ENCODE results near the gene ALDH1A3. TPM values are rescaled to one million over a fixed set of nuclear protein-coding genes. Genes with fewer than 3 reads are reported as not detected.

ALDH1A3 gene
- total RNA-seq, 5 donors from 2014 or later (not counting 1 experiment from before 2014, with no cell fraction given): 0.26 to 1.2 (median 0.38) TPM; not detected in 2

DNA sequence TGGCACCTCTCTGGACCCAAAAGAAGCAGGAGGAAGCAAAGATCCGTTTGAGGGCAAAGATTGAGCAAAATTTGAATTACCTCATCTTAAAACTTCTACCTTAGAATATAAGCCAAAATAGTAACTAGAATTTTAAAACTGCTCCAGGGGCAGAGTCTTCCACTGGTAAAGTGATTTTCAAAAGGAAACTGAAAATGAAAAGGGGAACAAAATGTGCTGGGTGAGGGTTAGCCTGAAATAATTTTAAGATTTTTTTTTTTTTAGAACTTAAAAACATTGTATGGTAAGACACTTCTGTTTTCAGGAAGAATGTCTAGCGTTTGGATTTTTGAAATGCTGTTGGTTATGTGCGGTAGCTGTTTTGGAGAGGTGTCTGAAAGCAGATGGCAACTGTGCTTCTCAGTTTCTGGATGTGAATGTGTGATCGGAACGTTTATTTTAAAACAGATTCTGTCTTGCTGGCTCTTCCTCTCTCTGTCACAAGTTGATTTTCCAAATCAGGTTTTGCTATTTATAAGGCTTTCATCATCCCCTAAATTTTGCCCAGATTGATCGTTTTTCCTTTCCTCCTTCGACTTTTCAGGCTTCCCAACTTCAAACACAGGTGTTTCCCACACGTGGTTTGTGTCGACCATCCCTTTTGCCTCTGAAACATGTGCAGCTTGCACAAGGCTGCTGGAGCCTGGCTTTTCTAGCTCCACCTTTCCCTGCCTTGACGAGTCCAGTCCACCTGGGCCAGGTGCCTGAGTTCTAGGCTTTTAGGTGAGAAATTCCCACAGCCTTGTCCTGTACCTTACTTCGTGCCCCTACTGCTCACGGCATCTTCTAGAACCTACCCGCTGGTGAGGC is 42.8 kb downstream of the ALDH1A3 start:
- POLR2A ChIA-PET: no interaction called here
- H3K36me3 Mint-ChIP-seq: no peaks in the 10 kb centered on the region
- peaks cover 46 to 56% of the 10 kb centered on the region in 2 donors for H3K27me3 Mint-ChIP-seq
- H3K36me3 ChIP-seq (ENCODE audit: control insufficient read depth in 2 of 2, extremely low read depth in 1 of 2, insufficient read depth in 1 of 2, low read length in 1 of 2): no peaks in the 10 kb centered on the region
- H3K27ac ChIP-seq (ENCODE audit: low read length): no peak overlapping the region
- CTCF ChIA-PET: interaction anchor here in 1 of 2 donors (0.9 kb wide), 1 partner anchor 86 kb away, joined by 4 read pairs; no protein-coding TSS in a partner anchor
- no peak for DNase-seq
- H3K9me3 ChIP-seq: no peaks in the 10 kb centered on the region
- WGBS (ENCODE audit: insufficient coverage): 3% methylated on average over 7 of the region's 13 CpGs
- no peaks in the 10 kb centered on the region for H3K9me3 Mint-ChIP-seq
- no peak overlapping the region for H3K27ac Mint-ChIP-seq
- H3K27me3 ChIP-seq (replicated peaks in 1 of 2; ENCODE audit: control insufficient read depth in 2 of 2, extremely low read depth in 1 of 2, insufficient read depth in 2 of 2, low read length in 1 of 2): peaks cover 0 to 50% of the 10 kb centered on the region in 2 experiments
- no peak overlapping the region for H3K4me3 Mint-ChIP-seq
- ATAC-seq (replicated peaks in 1 of 4): no peak
- H3K4me1 ChIP-seq (ENCODE audit: control insufficient read depth in 1 of 2, extremely low read depth in 1 of 2, insufficient read depth in 2 of 2, low read length in 2 of 2): peaks cover 0 to 15% of the 10 kb centered on the region in 2 experiments
- no peak overlapping the region for H3K4me3 ChIP-seq (ENCODE audit: control insufficient read depth in 1 of 2, extremely low read depth in 1 of 2, low read length in 1 of 2)
- peaks cover 6 to 26% (median 17%) of the 10 kb centered on the region in 3 donors for H3K4me1 Mint-ChIP-seq

DNA sequence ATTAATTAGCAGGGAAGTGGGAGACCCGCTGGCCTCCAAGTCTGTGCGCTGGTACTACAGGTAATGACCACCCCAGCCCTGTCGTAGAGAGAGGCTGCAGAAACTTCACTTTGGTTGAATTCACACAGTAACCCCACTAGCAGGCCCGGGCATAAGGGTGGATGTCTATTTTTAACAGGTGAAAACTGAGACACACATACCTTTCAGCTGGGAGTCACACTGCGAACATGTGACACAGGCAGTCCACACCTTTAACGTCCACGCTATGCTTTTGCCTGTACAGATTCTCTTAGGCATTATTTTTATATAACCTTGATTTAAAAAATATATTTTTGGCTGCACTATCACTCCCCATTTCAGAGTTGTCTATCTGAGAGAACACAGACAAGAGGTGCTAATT is 43.4 kb downstream of the ALDH1A3 start:
- ChIA-PET CTCF (interaction anchor here in 1 of 2 donors (0.6 kb wide), 1 partner anchor 12 kb away, joined by 3 read pairs; no protein-coding TSS in a partner anchor), POLR2A (no interaction called here)
- DNase-seq: no peak
- H3K9me3 Mint-ChIP-seq: no peaks in the 10 kb centered on the region
- peaks cover 41 to 55% of the 10 kb centered on the region in 2 donors for H3K27me3 Mint-ChIP-seq
- no peak overlapping the region for H3K4me3 Mint-ChIP-seq
- H3K36me3 ChIP-seq (ENCODE audit: control insufficient read depth in 2 of 2, extremely low read depth in 1 of 2, insufficient read depth in 1 of 2, low read length in 1 of 2): no peaks in the 10 kb centered on the region
- WGBS (ENCODE audit: insufficient coverage): no CpG with 5 or more reads among the region's 7 CpGs
- peaks cover 0 to 44% of the 10 kb centered on the region in 2 experiments for H3K27me3 ChIP-seq (replicated peaks in 1 of 2; ENCODE audit: control insufficient read depth in 2 of 2, extremely low read depth in 1 of 2, insufficient read depth in 2 of 2, low read length in 1 of 2)
- no peaks in the 10 kb centered on the region for H3K9me3 ChIP-seq
- H3K27ac ChIP-seq (ENCODE audit: low read length): no peak overlapping the region
- H3K4me1 ChIP-seq (ENCODE audit: control insufficient read depth in 1 of 2, extremely low read depth in 1 of 2, insufficient read depth in 2 of 2, low read length in 2 of 2): peaks cover 0 to 14% of the 10 kb centered on the region in 2 experiments
- H3K4me1 Mint-ChIP-seq: peaks cover 6 to 25% (median 15%) of the 10 kb centered on the region in 3 donors
- H3K4me3 ChIP-seq (ENCODE audit: control insufficient read depth in 1 of 2, extremely low read depth in 1 of 2, low read length in 1 of 2): no peak overlapping the region
- ATAC-seq (replicated peaks in 1 of 4): no peak
- no peaks in the 10 kb centered on the region for H3K36me3 Mint-ChIP-seq
- H3K27ac Mint-ChIP-seq: no peak overlapping the region

DNA sequence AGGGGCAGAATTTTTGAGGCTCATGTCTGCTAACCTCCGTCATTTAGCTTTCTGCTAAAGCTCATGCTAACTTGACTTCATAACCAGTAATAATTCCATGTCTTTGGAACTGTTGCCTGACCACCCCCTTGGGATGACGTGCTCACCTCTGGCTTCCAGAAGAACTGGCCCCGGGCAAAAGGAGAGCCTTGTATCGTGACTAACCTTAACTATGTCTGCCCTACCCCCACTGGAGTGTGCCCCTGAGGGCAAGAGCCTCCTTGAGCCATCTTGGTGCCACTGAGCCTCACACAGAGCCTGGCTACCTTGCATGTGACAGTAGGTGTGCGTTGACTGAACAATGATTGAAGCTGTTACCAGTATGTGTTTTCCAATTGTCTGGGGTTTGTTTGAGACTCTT is 44.3 kb downstream of the ALDH1A3 start:
- peaks cover 33 to 50% of the 10 kb centered on the region in 2 donors for H3K27me3 Mint-ChIP-seq
- ChIA-PET CTCF (interaction anchor here in 1 of 2 donors (0.6 kb wide), 1 partner anchor 82 kb away, joined by 3 read pairs; no protein-coding TSS in a partner anchor), POLR2A (no interaction called here)
- no peak overlapping the region for H3K27ac Mint-ChIP-seq
- H3K9me3 Mint-ChIP-seq: no peaks in the 10 kb centered on the region
- H3K36me3 Mint-ChIP-seq: no peaks in the 10 kb centered on the region
- no peaks in the 10 kb centered on the region for H3K9me3 ChIP-seq
- H3K27ac ChIP-seq (ENCODE audit: low read length): no peak overlapping the region
- no peak overlapping the region for H3K4me3 Mint-ChIP-seq
- WGBS (ENCODE audit: insufficient coverage): 61% methylated on average over 4 of the region's 5 CpGs
- DNase-seq (no peak), ATAC-seq (replicated peaks in 1 of 4) (no peak)
- peaks cover 0 to 19% (median 8%) of the 10 kb centered on the region in 3 donors for H3K4me1 Mint-ChIP-seq
- peaks cover 0 to 6% of the 10 kb centered on the region in 2 experiments for H3K4me1 ChIP-seq (ENCODE audit: control insufficient read depth in 1 of 2, extremely low read depth in 1 of 2, insufficient read depth in 2 of 2, low read length in 2 of 2)
- H3K36me3 ChIP-seq (ENCODE audit: control insufficient read depth in 2 of 2, extremely low read depth in 1 of 2, insufficient read depth in 1 of 2, low read length in 1 of 2): no peaks in the 10 kb centered on the region
- no peak overlapping the region for H3K4me3 ChIP-seq (ENCODE audit: control insufficient read depth in 1 of 2, extremely low read depth in 1 of 2, low read length in 1 of 2)
- peaks cover 0 to 38% of the 10 kb centered on the region in 2 experiments for H3K27me3 ChIP-seq (replicated peaks in 1 of 2; ENCODE audit: control insufficient read depth in 2 of 2, extremely low read depth in 1 of 2, insufficient read depth in 2 of 2, low read length in 1 of 2)

- DNase-seq (no peak), ATAC-seq (replicated peaks in 1 of 4) (no peak)
- CTCF ChIA-PET: interaction anchor here in 1 of 2 donors (0.6 kb wide), 1 partner anchor 81 kb away, joined by 3 read pairs; no protein-coding TSS in a partner anchor
- no peak overlapping the region for H3K27ac ChIP-seq (ENCODE audit: low read length)
- Mint-ChIP-seq H3K27ac (no peak overlapping the region), H3K9me3 (no peaks in the 10 kb centered on the region), H3K4me3 (no peak overlapping the region), H3K4me1 (peaks cover 0 to 19% (median 8%) of the 10 kb centered on the region in 3 donors), H3K27me3 (peaks cover 33 to 50% of the 10 kb centered on the region in 2 donors), H3K36me3 (no peaks in the 10 kb centered on the region)
- no peaks in the 10 kb centered on the region for H3K9me3 ChIP-seq
- peaks cover 0 to 6% of the 10 kb centered on the region in 2 experiments for H3K4me1 ChIP-seq (ENCODE audit: control insufficient read depth in 1 of 2, extremely low read depth in 1 of 2, insufficient read depth in 2 of 2, low read length in 2 of 2)
- WGBS (ENCODE audit: insufficient coverage): 92% methylated on average over 10 of the region's 11 CpGs
- H3K27me3 ChIP-seq (replicated peaks in 1 of 2; ENCODE audit: control insufficient read depth in 2 of 2, extremely low read depth in 1 of 2, insufficient read depth in 2 of 2, low read length in 1 of 2): peaks cover 0 to 40% of the 10 kb centered on the region in 2 experiments
- POLR2A ChIA-PET: no interaction called here
- no peaks in the 10 kb centered on the region for H3K36me3 ChIP-seq (ENCODE audit: control insufficient read depth in 2 of 2, extremely low read depth in 1 of 2, insufficient read depth in 1 of 2, low read length in 1 of 2)
- no peak overlapping the region for H3K4me3 ChIP-seq (ENCODE audit: control insufficient read depth in 1 of 2, extremely low read depth in 1 of 2, low read length in 1 of 2)
These were observed 44.8 kb downstream of the ALDH1A3 start for GRCh38 chr15:100924436-100924835.

GRCh38 chr15:100925480-100925879 is 45.8 kb downstream of the ALDH1A3 start:
- Histone ChIP-seq H3K4me3 (ENCODE audit: control insufficient read depth in 1 of 2, extremely low read depth in 1 of 2, low read length in 1 of 2) (no peak overlapping the region), H3K4me1 (ENCODE audit: control insufficient read depth in 1 of 2, extremely low read depth in 1 of 2, insufficient read depth in 2 of 2, low read length in 2 of 2) (no peaks in the 10 kb centered on the region), H3K27ac (ENCODE audit: low read length) (no peak overlapping the region), H3K36me3 (ENCODE audit: control insufficient read depth in 2 of 2, extremely low read depth in 1 of 2, insufficient read depth in 1 of 2, low read length in 1 of 2) (no peaks in the 10 kb centered on the region), H3K9me3 (no peaks in the 10 kb centered on the region), H3K27me3 (replicated peaks in 1 of 2; ENCODE audit: control insufficient read depth in 2 of 2, extremely low read depth in 1 of 2, insufficient read depth in 2 of 2, low read length in 1 of 2) (peaks cover 0 to 33% of the 10 kb centered on the region in 2 experiments)
- Mint-ChIP-seq H3K9me3 (no peaks in the 10 kb centered on the region), H3K36me3 (no peaks in the 10 kb centered on the region), H3K27me3 (peaks cover 26 to 46% of the 10 kb centered on the region in 2 donors), H3K27ac (no peak overlapping the region), H3K4me1 (peaks cover 0 to 14% (median 5%) of the 10 kb centered on the region in 3 donors), H3K4me3 (no peak overlapping the region)
- ChIA-PET CTCF (no interaction called here), POLR2A (no interaction called here)
- WGBS (ENCODE audit: insufficient coverage): 96% methylated on average over 4 of the region's 8 CpGs
- DNase-seq (no peak), ATAC-seq (replicated peaks in 1 of 4) (no peak)

- 67% methylated on average over 3 of the region's 11 CpGs for WGBS (ENCODE audit: insufficient coverage)
- no peak overlapping the region for H3K27ac Mint-ChIP-seq
- Histone ChIP-seq H3K4me3 (ENCODE audit: control insufficient read depth in 1 of 2, extremely low read depth in 1 of 2, low read length in 1 of 2) (no peak overlapping the region), H3K27ac (ENCODE audit: low read length) (no peak overlapping the region), H3K36me3 (ENCODE audit: control insufficient read depth in 2 of 2, extremely low read depth in 1 of 2, insufficient read depth in 1 of 2, low read length in 1 of 2) (no peaks in the 10 kb centered on the region), H3K4me1 (ENCODE audit: control insufficient read depth in 1 of 2, extremely low read depth in 1 of 2, insufficient read depth in 2 of 2, low read length in 2 of 2) (no peaks in the 10 kb centered on the region), H3K27me3 (replicated peaks in 1 of 2; ENCODE audit: control insufficient read depth in 2 of 2, extremely low read depth in 1 of 2, insufficient read depth in 2 of 2, low read length in 1 of 2) (peaks cover 0 to 27% of the 10 kb centered on the region in 2 experiments), H3K9me3 (no peaks in the 10 kb centered on the region)
- POLR2A ChIA-PET: no interaction called here
- no peaks in the 10 kb centered on the region for H3K36me3 Mint-ChIP-seq
- peaks cover 0 to 8% (median 5%) of the 10 kb centered on the region in 3 donors for H3K4me1 Mint-ChIP-seq
- no peak overlapping the region for H3K4me3 Mint-ChIP-seq
- CTCF ChIA-PET: no interaction called here
- H3K9me3 Mint-ChIP-seq: no peaks in the 10 kb centered on the region
- peaks cover 22 to 38% of the 10 kb centered on the region in 2 donors for H3K27me3 Mint-ChIP-seq
- no peak for DNase-seq
- ATAC-seq (replicated peaks in 1 of 4): no peak
These were observed 46.6 kb downstream of the ALDH1A3 start for GRCh38 chr15:100926258-100926657.
